ENCODE data around the gene OR10P1. TPM values are rescaled to one million over a fixed set of nuclear protein-coding genes. Genes with fewer than 3 reads are reported as not detected.
A peak's percentile ranks its signal among the peaks of the same experiment; 100 is the strongest.

Gene OR10P1
- total and polyA plus RNA-seq, 4 donors: not detected

DNA sequence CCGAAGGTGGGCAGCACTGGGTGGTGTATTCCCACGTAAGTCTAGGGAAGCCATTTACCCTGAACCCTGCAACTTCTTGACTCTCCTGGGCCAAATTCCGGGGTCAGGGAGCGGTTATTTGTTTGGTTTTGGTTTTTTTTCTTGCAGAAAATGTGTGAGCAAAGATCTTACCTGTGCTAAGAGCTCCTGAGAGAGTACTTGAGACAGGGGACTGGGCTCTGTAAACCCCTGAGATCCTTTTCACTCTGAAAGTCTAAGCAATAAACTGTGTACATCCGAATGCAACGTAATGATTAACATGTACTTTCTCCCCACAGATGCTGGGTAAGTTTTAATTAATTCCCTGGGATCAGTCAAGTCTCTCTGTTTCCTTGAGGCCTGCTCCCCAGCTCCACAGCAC is 21.5 kb downstream of the OR10P1 start:
- TF ChIP-seq, protein P1, sequence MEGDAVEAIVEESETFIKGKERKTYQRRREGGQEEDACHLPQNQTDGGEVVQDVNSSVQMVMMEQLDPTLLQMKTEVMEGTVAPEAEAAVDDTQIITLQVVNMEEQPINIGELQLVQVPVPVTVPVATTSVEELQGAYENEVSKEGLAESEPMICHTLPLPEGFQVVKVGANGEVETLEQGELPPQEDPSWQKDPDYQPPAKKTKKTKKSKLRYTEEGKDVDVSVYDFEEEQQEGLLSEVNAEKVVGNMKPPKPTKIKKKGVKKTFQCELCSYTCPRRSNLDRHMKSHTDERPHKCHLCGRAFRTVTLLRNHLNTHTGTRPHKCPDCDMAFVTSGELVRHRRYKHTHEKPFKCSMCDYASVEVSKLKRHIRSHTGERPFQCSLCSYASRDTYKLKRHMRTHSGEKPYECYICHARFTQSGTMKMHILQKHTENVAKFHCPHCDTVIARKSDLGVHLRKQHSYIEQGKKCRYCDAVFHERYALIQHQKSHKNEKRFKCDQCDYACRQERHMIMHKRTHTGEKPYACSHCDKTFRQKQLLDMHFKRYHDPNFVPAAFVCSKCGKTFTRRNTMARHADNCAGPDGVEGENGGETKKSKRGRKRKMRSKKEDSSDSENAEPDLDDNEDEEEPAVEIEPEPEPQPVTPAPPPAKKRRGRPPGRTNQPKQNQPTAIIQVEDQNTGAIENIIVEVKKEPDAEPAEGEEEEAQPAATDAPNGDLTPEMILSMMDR (IDR thresholded peaks at IDR 0.05; ENCODE audit: control extremely low read depth, extremely low read depth): no peak

DNA sequence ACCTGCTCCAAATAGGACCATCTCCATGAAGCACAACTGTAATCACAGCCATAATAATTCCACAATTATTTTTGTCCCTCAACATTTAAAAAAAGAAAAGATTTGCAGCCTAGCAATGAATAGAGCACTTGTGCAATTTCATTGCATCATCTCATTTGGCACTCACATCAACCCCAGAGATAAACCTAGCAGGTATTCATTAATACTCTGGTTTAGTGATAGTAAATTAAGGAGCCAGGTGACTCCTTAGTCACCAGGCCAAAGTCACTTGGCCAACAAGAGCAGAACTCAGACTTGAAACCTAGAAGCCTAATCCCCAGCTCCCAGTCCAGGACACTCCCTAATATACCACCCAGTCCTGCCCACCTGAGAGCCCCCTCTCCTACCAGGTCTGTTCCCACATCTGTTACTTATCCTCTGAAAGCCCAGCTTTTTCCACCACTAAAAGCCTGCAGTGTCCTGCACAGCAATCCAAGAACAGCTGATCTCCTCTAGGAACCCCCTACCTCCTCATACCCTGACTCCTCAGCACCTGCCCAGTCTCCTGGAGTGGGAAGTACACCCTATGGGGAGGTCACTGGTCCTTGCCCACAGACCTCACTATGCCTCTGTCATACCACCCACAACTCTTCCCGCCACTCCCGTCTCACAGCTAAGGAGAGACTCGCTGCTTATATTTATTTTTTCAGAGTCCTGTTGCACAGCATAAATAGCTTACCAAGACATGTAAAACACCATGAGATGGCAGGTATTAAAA is 22.1 kb downstream of the OR10P1 start:
- Histone ChIP-seq H3K4me3 (no peak overlapping the region), H3K27me3 (ENCODE audit: control insufficient read depth in 3 of 3, insufficient read depth in 3 of 3, low read length in 2 of 3) (peaks cover 0 to 3% (median 0%) of the 10 kb centered on the region in 3 donors), H3K4me1 (ENCODE audit: control insufficient read depth in 5 of 5, insufficient read depth in 5 of 5, low read length in 5 of 5) (peaks cover 0 to 7% (median 4%) of the 10 kb centered on the region in 5 donors), H3K9me3 (ENCODE audit: control insufficient read depth in 4 of 4, insufficient read depth in 3 of 4, low read length in 3 of 4) (no peaks in the 10 kb centered on the region), H3K9ac (ENCODE audit: insufficient read depth in 1 of 2, low read length in 2 of 2) (no peak overlapping the region), H3K36me3 (ENCODE audit: control insufficient read depth in 4 of 4, insufficient read depth in 4 of 4, low read length in 4 of 4) (no peaks in the 10 kb centered on the region), H3K27ac (ENCODE audit: low read depth in 1 of 2, low read length in 1 of 2) (peak overlapping the region in 1 of 2 donors; percentile 84)
- WGBS, 2 donors: 77 to 85% methylated on average over 3 of the region's 3 CpGs
- no peak for ATAC-seq (ENCODE audit: insufficient read depth, low FRiP score)
- TF ChIP-seq, protein P1 (IDR thresholded peaks at IDR 0.05; ENCODE audit: control extremely low read depth, extremely low read depth): no peak
- no peak for DNase-seq

More for the DNA sequence above, 21.5 kb downstream of the OR10P1 start:
- no peak for ATAC-seq (ENCODE audit: insufficient read depth, low FRiP score)
- no peak overlapping the region for H3K9ac ChIP-seq (ENCODE audit: insufficient read depth in 1 of 2, low read length in 2 of 2)
- no peaks in the 10 kb centered on the region for H3K36me3 ChIP-seq (ENCODE audit: control insufficient read depth in 4 of 4, insufficient read depth in 4 of 4, low read length in 4 of 4)
- H3K4me3 ChIP-seq: no peak overlapping the region
- peak in 2 of 3 donors; percentile 20 to 38 for DNase-seq
- no peaks in the 10 kb centered on the region for H3K9me3 ChIP-seq (ENCODE audit: control insufficient read depth in 4 of 4, insufficient read depth in 3 of 4, low read length in 3 of 4)
- peaks cover 0 to 3% (median 0%) of the 10 kb centered on the region in 3 donors for H3K27me3 ChIP-seq (ENCODE audit: control insufficient read depth in 3 of 3, insufficient read depth in 3 of 3, low read length in 2 of 3)
- peak overlapping the region in 1 of 2 donors; percentile 84 for H3K27ac ChIP-seq (ENCODE audit: low read depth in 1 of 2, low read length in 1 of 2)
- 73 to 86% methylated on average over 6 of the region's 6 CpGs for WGBS, 2 donors
- H3K4me1 ChIP-seq (ENCODE audit: control insufficient read depth in 5 of 5, insufficient read depth in 5 of 5, low read length in 5 of 5): peaks cover 0 to 7% (median 4%) of the 10 kb centered on the region in 5 donors

DNA sequence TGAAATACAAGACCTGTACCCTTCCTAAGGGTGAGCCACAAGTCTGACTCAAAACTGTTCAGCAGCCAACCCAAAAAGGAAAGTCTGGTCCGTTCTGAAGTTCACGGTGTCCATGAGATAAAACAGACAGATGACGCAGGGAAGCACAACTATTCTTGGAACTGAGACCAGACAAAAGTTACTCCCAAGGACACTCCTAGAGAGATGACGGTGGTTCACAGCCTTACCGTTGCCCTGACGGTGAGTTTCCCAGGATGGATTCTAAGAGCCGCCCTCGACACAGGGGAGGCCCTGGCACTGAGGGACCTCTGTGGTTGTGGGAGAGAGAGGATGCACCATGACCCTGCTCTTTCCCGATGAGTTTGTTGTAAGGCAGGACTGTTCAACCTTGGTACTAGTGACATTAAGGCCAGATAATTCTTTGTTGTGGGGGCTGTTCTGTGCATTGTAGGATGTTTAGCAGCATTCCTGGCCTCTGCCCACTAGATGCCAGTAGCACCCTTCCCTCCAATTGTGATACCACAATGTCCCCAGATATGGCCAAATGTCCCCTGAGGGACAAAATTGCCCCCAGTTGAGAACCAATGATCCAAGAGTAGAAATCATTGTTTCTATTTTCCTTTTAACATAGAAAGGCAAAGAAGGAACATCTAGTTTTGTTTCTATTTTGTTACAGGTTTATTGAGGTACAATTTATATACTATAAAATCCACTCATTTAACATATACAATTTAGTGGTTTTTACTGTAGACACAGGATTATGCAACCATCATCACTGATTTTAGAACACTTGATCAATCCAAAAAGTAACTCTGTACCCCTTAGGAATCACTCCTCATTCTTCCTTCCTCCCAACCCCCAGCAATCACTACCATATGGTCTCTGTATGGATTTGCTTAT is 23.0 kb downstream of the OR10P1 start:
- Histone ChIP-seq H3K27me3 (ENCODE audit: control insufficient read depth in 3 of 3, insufficient read depth in 3 of 3, low read length in 2 of 3) (peaks cover 0 to 3% (median 0%) of the 10 kb centered on the region in 3 donors), H3K9me3 (ENCODE audit: control insufficient read depth in 4 of 4, insufficient read depth in 3 of 4, low read length in 3 of 4) (no peaks in the 10 kb centered on the region), H3K36me3 (ENCODE audit: control insufficient read depth in 4 of 4, insufficient read depth in 4 of 4, low read length in 4 of 4) (no peaks in the 10 kb centered on the region), H3K9ac (ENCODE audit: insufficient read depth in 1 of 2, low read length in 2 of 2) (no peak overlapping the region), H3K4me1 (ENCODE audit: control insufficient read depth in 5 of 5, insufficient read depth in 5 of 5, low read length in 5 of 5) (peaks cover 0 to 7% (median 4%) of the 10 kb centered on the region in 5 donors), H3K27ac (ENCODE audit: low read depth in 1 of 2, low read length in 1 of 2) (peak overlapping the region in 1 of 2 donors; percentile 89), H3K4me3 (no peak overlapping the region)
- TF ChIP-seq, protein P1 (IDR thresholded peaks at IDR 0.05; ENCODE audit: control extremely low read depth, extremely low read depth): no peak
- peak in 2 of 3 donors; percentile 29 to 46 for DNase-seq
- 79 to 88% methylated on average over 9 of the region's 9 CpGs for WGBS, 2 donors
- no peak for ATAC-seq (ENCODE audit: insufficient read depth, low FRiP score)

All from lung (tissue), 12 donors.